NT2/D1 (cell line): Measurements from ENCODE around the gene RPTOR.

Experiments
- DNase-seq: peaks from one replicate; pipeline ENCODE4 v3.0.0-alpha.2; 2011; ENCODE audit warnings: low read depth, low spot score
- H3K27me3 ChIP-seq: 2 replicates; pipeline ENCODE4 v1.6.0; 2011; ENCODE audit warnings: mild to moderate bottlenecking; ENCODE audit not compliant: insufficient read length, insufficient read depth
- H3K36me3 ChIP-seq: 2 replicates; pipeline ENCODE4 v1.6.1; 2011; ENCODE audit warnings: mild to moderate bottlenecking, low read length, mixed read lengths; ENCODE audit not compliant: insufficient read depth, insufficient read length
- H3K4me1 ChIP-seq: 2 replicates; pipeline ENCODE4 v1.5.1; 2011; ENCODE audit not compliant: insufficient read depth, insufficient read length
- H3K4me3 ChIP-seq: 2 replicates; pipeline ENCODE4 v1.5.1; 2011; ENCODE audit warnings: low read depth; ENCODE audit not compliant: insufficient read length
- H3K9ac ChIP-seq: 2 replicates; pipeline ENCODE4 v1.6.0; 2011; ENCODE audit warnings: low read depth; ENCODE audit not compliant: insufficient read length
- H3K9me3 ChIP-seq: 2 replicates; pipeline ENCODE4 v1.5.1; 2011; ENCODE audit warnings: mild to moderate bottlenecking, low read length; ENCODE audit not compliant: insufficient read depth
- SUZ12 ChIP-seq: IDR thresholded peaks from 2 replicates; pipeline ENCODE4 v1.6.1; 2011; ENCODE audit not compliant: insufficient read length, insufficient read depth; ENCODE audit errors: extremely low read depth
- YY1 ChIP-seq: IDR thresholded peaks from 2 replicates; pipeline ENCODE4 v1.6.1; 2011; ENCODE audit not compliant: insufficient read length, insufficient read depth
- ZNF274 ChIP-seq: IDR thresholded peaks from 2 replicates; pipeline ENCODE4 v1.6.1; 2011; ENCODE audit warnings: mild to moderate bottlenecking, low read depth, low read length

The RPTOR gene

DNA sequence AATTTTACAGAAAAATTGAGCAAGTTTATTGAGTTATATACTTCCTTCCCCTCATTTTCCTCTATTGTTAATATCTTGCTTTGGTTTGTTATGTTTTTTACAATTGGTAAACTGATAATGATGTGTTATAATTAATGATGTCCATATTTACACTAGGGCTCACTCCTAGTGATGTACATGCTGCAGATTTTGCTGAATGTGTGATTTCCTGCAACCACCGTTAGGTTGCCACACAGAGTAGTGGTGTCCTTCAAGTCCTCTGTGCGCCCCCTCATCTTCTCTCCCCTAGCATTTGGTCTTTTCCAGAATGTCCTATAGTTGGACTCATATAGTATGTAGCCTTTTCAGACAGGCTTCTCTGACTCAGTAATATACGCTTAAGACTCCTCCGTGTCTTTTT lies 167.5 kb downstream of the RPTOR start:
- no peak for DNase-seq
- TF ChIP-seq SUZ12 (no peak), YY1 (no peak), ZNF274 (no peak)
- H3K4me1 ChIP-seq = peaks cover 7% of the 10 kb centered on the region
- H3K27me3 ChIP-seq = no peaks in the 10 kb centered on the region
- no peak overlapping the region for H3K9ac ChIP-seq
- H3K4me3 ChIP-seq = no peak overlapping the region
- H3K36me3 ChIP-seq = peaks cover 16% of the 10 kb centered on the region
- no peaks in the 10 kb centered on the region for H3K9me3 ChIP-seq

DNA sequence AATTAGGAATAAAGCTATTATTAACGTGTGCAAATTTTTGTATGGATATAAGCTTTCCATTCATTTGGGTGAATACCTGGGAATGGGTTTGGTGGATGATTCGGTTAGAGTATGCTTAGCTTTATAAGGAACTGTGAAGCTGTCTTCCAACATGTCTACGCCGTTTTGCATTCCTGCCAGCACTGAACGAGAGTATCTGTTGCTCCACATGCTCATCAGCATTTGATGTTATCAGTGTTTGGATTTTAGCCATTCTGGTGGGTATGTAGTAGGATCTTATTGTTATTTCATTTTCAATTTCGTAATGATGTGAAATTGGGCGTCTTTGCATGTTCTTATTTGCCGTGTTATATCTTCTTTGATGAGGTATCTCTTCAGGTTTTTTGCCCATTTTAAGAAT lies 168.0 kb downstream of the RPTOR start:
- no peak overlapping the region for H3K9ac ChIP-seq
- H3K36me3 ChIP-seq = peaks cover 16% of the 10 kb centered on the region
- H3K9me3 ChIP-seq = no peaks in the 10 kb centered on the region
- no peak for DNase-seq
- peaks cover 4% of the 10 kb centered on the region for H3K4me1 ChIP-seq
- H3K27me3 ChIP-seq = no peaks in the 10 kb centered on the region
- TF ChIP-seq YY1 = no peak
- no peak for TF ChIP-seq ZNF274
- no peak for TF ChIP-seq SUZ12
- H3K4me3 ChIP-seq = no peak overlapping the region

DNA sequence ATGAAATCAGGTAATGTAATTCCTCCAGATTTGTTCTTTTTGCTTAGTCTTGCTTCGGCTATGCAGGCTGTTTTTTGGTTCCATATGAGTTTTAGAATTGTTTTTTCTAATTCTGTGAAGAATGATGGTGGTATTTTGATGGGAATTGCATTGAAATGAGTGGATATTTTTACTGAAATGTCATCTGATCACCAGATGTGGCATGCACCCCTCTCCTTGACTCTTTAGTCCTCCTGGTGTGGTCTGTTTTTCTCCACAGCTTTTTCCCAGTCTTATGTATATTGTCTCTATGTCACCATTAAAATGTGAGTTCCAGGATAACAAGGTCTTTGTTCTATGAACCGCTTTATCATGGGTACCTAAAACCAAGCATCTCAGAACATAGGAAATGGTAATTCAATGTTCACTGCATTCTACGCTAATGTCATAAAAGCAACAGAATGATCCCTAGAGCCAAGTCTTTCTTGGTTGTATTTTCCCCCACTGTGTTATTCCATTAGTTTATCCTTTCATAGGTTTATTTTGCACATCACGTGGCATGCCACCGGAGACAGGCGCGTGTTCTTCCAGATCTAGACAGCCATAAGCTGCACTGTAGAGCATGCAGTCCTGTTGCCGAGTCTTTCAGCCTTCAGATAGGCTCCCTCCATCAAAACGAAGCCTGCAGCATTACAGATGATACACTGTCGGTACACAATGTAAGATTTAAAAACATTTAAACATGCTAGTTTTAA lies 172.5 kb downstream of the RPTOR start:
- no peak overlapping the region for H3K9ac ChIP-seq
- H3K4me1 ChIP-seq = no peaks in the 10 kb centered on the region
- no peaks in the 10 kb centered on the region for H3K27me3 ChIP-seq
- TF ChIP-seq SUZ12 (no peak), YY1 (no peak), ZNF274 (no peak)
- no peak for DNase-seq
- H3K9me3 ChIP-seq = no peaks in the 10 kb centered on the region
- no peak overlapping the region for H3K4me3 ChIP-seq
- H3K36me3 ChIP-seq = no peaks in the 10 kb centered on the region

GRCh38 chr17:80717720-80718083 lies 173.1 kb downstream of the RPTOR start:
- Histone ChIP-seq H3K4me3 (no peak overlapping the region), H3K4me1 (no peaks in the 10 kb centered on the region), H3K9ac (no peak overlapping the region), H3K27me3 (no peaks in the 10 kb centered on the region), H3K36me3 (no peaks in the 10 kb centered on the region), H3K9me3 (peaks cover 1% of the 10 kb centered on the region; the same call in 1 of the 2 replicates)
- TF ChIP-seq SUZ12 (no peak), ZNF274 (no peak), YY1 (no peak)
- no peak for DNase-seq

GRCh38 chr17:80718428-80718827 lies 173.8 kb downstream of the RPTOR start:
- Histone ChIP-seq H3K4me1 (no peaks in the 10 kb centered on the region), H3K27me3 (no peaks in the 10 kb centered on the region), H3K36me3 (no peaks in the 10 kb centered on the region), H3K4me3 (no peak overlapping the region), H3K9me3 (peaks cover 9% of the 10 kb centered on the region; the same call in 1 of the 2 replicates), H3K9ac (no peak overlapping the region)
- TF ChIP-seq ZNF274 = no peak
- TF ChIP-seq SUZ12 = no peak
- TF ChIP-seq YY1 = no peak
- no peak for DNase-seq

- Histone ChIP-seq H3K4me3 (no peak overlapping the region), H3K9ac (no peak overlapping the region), H3K4me1 (peaks cover 2% of the 10 kb centered on the region), H3K9me3 (peaks cover 12% of the 10 kb centered on the region; the same call in 1 of the 2 replicates), H3K27me3 (no peaks in the 10 kb centered on the region), H3K36me3 (no peaks in the 10 kb centered on the region)
- no peak for DNase-seq
- TF ChIP-seq YY1 = no peak
- TF ChIP-seq SUZ12 = no peak
- TF ChIP-seq ZNF274 = no peak
Measured at GRCh38 chr17:80719449-80719848, 174.8 kb downstream of the RPTOR start.

GRCh38 chr17:80720610-80721577 lies 176.3 kb downstream of the RPTOR start:
- Histone ChIP-seq H3K4me3 (no peak overlapping the region), H3K36me3 (no peaks in the 10 kb centered on the region), H3K9ac (no peak overlapping the region), H3K27me3 (no peaks in the 10 kb centered on the region), H3K4me1 (peaks cover 6% of the 10 kb centered on the region), H3K9me3 (peaks cover 12% of the 10 kb centered on the region; the same call in 1 of the 2 replicates)
- no peak for DNase-seq
- TF ChIP-seq ZNF274 (no peak), YY1 (no peak), SUZ12 (no peak)
